Measurements from ENCODE around the gene TINCR.

- TF ChIP-seq CTCF (IDR thresholded peaks at IDR 0.05) (no peak), ZFX (IDR thresholded peaks at IDR 0.05; ENCODE audit: borderline replicate concordance) (no peak)
Observed at GRCh38 chr19:5542665-5543064, 25.1 kb downstream of the TINCR start.
